GM18498 (cell line): ENCODE results near the gene SNRK.
A peak's percentile ranks its signal among the peaks of the same experiment; 100 is the strongest.

ENCODE experiments used
- ATAC-seq: cut with Tn5 transposase; IDR thresholded peaks from one replicate; pipeline ENCODE4 v1.9.1; 2021; ENCODE audit warnings: mild to moderate bottlenecking, moderate library complexity; ENCODE audit not compliant: unreplicated experiment

SNRK gene

GRCh38 chr3:43369404-43370292 lies 83.3 kb downstream of the SNRK start:
- ATAC-seq, result no peak

- no peak for ATAC-seq
These were observed 84.1 kb downstream of the SNRK start for GRCh38 chr3:43370293-43370980.

- ATAC-seq, result no peak
These were observed 85.2 kb downstream of the SNRK start for GRCh38 chr3:43371494-43371893.

- no peak for ATAC-seq
These were observed 85.8 kb downstream of the SNRK start for GRCh38 chr3:43372007-43372740.

- no peak for ATAC-seq
These were observed 86.6 kb downstream of the SNRK start for GRCh38 chr3:43372809-43373559.

- no peak for ATAC-seq
These were observed 87.2 kb downstream of the SNRK start for GRCh38 chr3:43373560-43373928.

- peak; percentile 76 for ATAC-seq
These were observed 92.0 kb downstream of the SNRK start for GRCh38 chr3:43378066-43378935.

GRCh38 chr3:43379343-43379742 lies 93.0 kb downstream of the SNRK start:
- ATAC-seq, result no peak

- no peak for ATAC-seq
These were observed 101.8 kb downstream of the SNRK start for GRCh38 chr3:43388175-43388574.

GRCh38 chr3:43388915-43389314 lies 102.6 kb downstream of the SNRK start:
- no peak for ATAC-seq

- ATAC-seq, result peak; percentile 72
These were observed 103.3 kb downstream of the SNRK start for GRCh38 chr3:43389388-43390254.

GRCh38 chr3:43390255-43390588 lies 103.9 kb downstream of the SNRK start:
- no peak for ATAC-seq

- no peak for ATAC-seq
These were observed 105.3 kb downstream of the SNRK start for GRCh38 chr3:43391621-43392020.

- no peak for ATAC-seq
These were observed 107.8 kb downstream of the SNRK start for GRCh38 chr3:43394041-43394554.

- ATAC-seq, result no peak
These were observed 112.7 kb downstream of the SNRK start for GRCh38 chr3:43399034-43399433.

GRCh38 chr3:43400167-43400566 lies 113.8 kb downstream of the SNRK start:
- no peak for ATAC-seq
